GM12865 (cell line): ENCODE measurements around the gene ABCA4.

Experiments used
- DNase-seq: peaks from one replicate; pipeline ENCODE4 v3.0.0; 2010; ENCODE audit warnings: low read depth
- H3K4me3 ChIP-seq: 2 replicates; pipeline ENCODE4 v1.5.1; 2011; ENCODE audit warnings: mild to moderate bottlenecking, low read depth, low read length, control low read depth
- TF ChIP-seq, protein P1 (sequence below): IDR thresholded peaks from 2 replicates; pipeline ENCODE4 v1.5.1; 2011; ENCODE audit warnings: low read length, control low read depth, low read depth, inconsistent platforms; ENCODE audit not compliant: insufficient read depth; ENCODE audit errors: missing control alignments

The ABCA4 gene

GRCh38 chr1:94029130-94029993, 91.6 kb downstream of the ABCA4 start:
- TF ChIP-seq, protein P1, sequence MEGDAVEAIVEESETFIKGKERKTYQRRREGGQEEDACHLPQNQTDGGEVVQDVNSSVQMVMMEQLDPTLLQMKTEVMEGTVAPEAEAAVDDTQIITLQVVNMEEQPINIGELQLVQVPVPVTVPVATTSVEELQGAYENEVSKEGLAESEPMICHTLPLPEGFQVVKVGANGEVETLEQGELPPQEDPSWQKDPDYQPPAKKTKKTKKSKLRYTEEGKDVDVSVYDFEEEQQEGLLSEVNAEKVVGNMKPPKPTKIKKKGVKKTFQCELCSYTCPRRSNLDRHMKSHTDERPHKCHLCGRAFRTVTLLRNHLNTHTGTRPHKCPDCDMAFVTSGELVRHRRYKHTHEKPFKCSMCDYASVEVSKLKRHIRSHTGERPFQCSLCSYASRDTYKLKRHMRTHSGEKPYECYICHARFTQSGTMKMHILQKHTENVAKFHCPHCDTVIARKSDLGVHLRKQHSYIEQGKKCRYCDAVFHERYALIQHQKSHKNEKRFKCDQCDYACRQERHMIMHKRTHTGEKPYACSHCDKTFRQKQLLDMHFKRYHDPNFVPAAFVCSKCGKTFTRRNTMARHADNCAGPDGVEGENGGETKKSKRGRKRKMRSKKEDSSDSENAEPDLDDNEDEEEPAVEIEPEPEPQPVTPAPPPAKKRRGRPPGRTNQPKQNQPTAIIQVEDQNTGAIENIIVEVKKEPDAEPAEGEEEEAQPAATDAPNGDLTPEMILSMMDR = no peak
- DNase-seq = no peak
- no peak overlapping the region for H3K4me3 ChIP-seq

GRCh38 chr1:94027721-94028515, 93.0 kb downstream of the ABCA4 start:
- no peak overlapping the region for H3K4me3 ChIP-seq
- TF ChIP-seq, protein P1 = no peak
- no peak for DNase-seq

GRCh38 chr1:94026619-94027380, 94.1 kb downstream of the ABCA4 start:
- TF ChIP-seq, protein P1 = no peak

GRCh38 chr1:94025383-94026340, 95.3 kb downstream of the ABCA4 start:
- H3K4me3 ChIP-seq = no peak overlapping the region
- TF ChIP-seq, protein P1 = peak; percentile 56
- DNase-seq = peak; percentile 65

More at GRCh38 chr1:94026619-94027380, 94.1 kb downstream of the ABCA4 start:
- no peak for DNase-seq
- no peak overlapping the region for H3K4me3 ChIP-seq

- H3K4me3 ChIP-seq = no peak overlapping the region
- no peak for DNase-seq
- TF ChIP-seq, protein P1 = no peak
Measured at GRCh38 chr1:94024104-94024792, 96.7 kb downstream of the ABCA4 start.
